H1 (cell line): ENCODE measurements around the gene RCSD1. TPM values are rescaled to one million over a fixed set of nuclear protein-coding genes. Genes with fewer than 3 reads are reported as not detected.

Experiments
- CTCF ChIA-PET: fragments of 300-600 bp; sonication (Branson Sonifier 250); formaldehyde crosslinking; loops from one replicate; lab custom pipeline; 2021; ENCODE audit not compliant: partially characterized antibody; lab: Charles Lee
- POLR2A ChIA-PET: fragments of 300-600 bp; sonication (Branson Sonifier 250); formaldehyde crosslinking; loops from one replicate; lab custom pipeline; 2021; ENCODE audit warnings: inconsistent platforms; ENCODE audit not compliant: partially characterized antibody; lab: Charles Lee
- DNase-seq, 2 experiments: peaks; one replicate each; pipeline versions ENCODE4 v3.0.0 to v3.0.0-alpha.2; 2010 to 2022; ENCODE audit warnings: low spot score in 2 of 2, low read depth in 1 of 2, mixed read lengths in 1 of 2
- FAIRE-seq: peaks from 2 replicates; lab custom pipeline; 2011; peaks lifted over from hg19 to GRCh38; lab: Jason Lieb, UNC
- H2AFZ ChIP-seq: 2 replicates; pipeline ENCODE4 v1.8.1; 2012; ENCODE audit warnings: low read length, inconsistent platforms
- H2AK5ac ChIP-seq: 2 replicates; pipeline ENCODE4 v1.6.1; 2013; ENCODE audit warnings: low read depth, low read length
- H2BK120ac ChIP-seq: replicated peaks from 2 replicates; pipeline ENCODE3; 2013; ENCODE audit warnings: low read depth, low read length, inconsistent platforms
- H2BK12ac ChIP-seq: 2 replicates; pipeline ENCODE4 v1.6.1; 2013; ENCODE audit warnings: low read depth, low read length
- H2BK15ac ChIP-seq: 2 replicates; pipeline ENCODE4 v1.6.1; 2013; ENCODE audit warnings: low read length
- H2BK20ac ChIP-seq: 2 replicates; pipeline ENCODE4 v1.6.1; 2013; ENCODE audit warnings: low read length
- H2BK5ac ChIP-seq: 2 replicates; pipeline ENCODE4 v1.6.1; 2013; ENCODE audit warnings: low read depth, low read length
- H3K14ac ChIP-seq: 2 replicates; pipeline ENCODE4 v1.6.1; 2013; ENCODE audit warnings: inconsistent platforms; ENCODE audit not compliant: insufficient read length
- H3K18ac ChIP-seq: 2 replicates; pipeline ENCODE4 v1.6.1; 2013; ENCODE audit warnings: low read length; ENCODE audit errors: extremely low read depth
- H3K23ac ChIP-seq: 2 replicates; pipeline ENCODE4 v1.6.1; 2013; ENCODE audit warnings: inconsistent platforms; ENCODE audit not compliant: insufficient read length
- H3K23me2 ChIP-seq: 2 replicates; pipeline ENCODE4 v1.6.1; 2013; ENCODE audit warnings: low read depth, low read length
- H3K27ac ChIP-seq: 2 replicates; pipeline ENCODE4 v1.6.1; 2011; ENCODE audit warnings: low read depth, low read length, inconsistent platforms
- H3K27me3 ChIP-seq, 4 experiments: replicated peaks in 1 of 4; 1 replicate in 1 of 4; 2 replicates in 3 of 4; pipeline versions ENCODE4 v1.6.1 to v1.8.1; 2011 to 2013; ENCODE audit warnings: low read length in 3 of 4, mild to moderate bottlenecking in 3 of 4, inconsistent platforms in 2 of 4, mixed read lengths in 2 of 4, moderate library complexity in 1 of 4; ENCODE audit not compliant: control insufficient read depth in 3 of 4, insufficient read depth in 3 of 4; ENCODE audit errors: extremely low read depth in 1 of 4
- H3K36me3 ChIP-seq, 4 experiments: 2 replicates each; pipeline versions ENCODE4 v1.6.1 to v1.8.1; 2011 to 2013; ENCODE audit warnings: mild to moderate bottlenecking in 4 of 4, low read length in 3 of 4, moderate library complexity in 2 of 4, control low read depth in 1 of 4, inconsistent platforms in 1 of 4; ENCODE audit not compliant: insufficient read depth in 4 of 4, control insufficient read depth in 2 of 4
- H3K4ac ChIP-seq: replicated peaks from 2 replicates; pipeline ENCODE3; 2013; ENCODE audit warnings: low read length, low read depth, mixed read lengths, inconsistent platforms; ENCODE audit not compliant: insufficient read length
- H3K4me1 ChIP-seq, 4 experiments: replicated peaks in 1 of 4; 1 replicate in 1 of 4; 2 replicates in 3 of 4; pipeline versions ENCODE4 v1.6.1 to v1.8.1; 2011 to 2013; ENCODE audit warnings: low read length in 3 of 4, inconsistent platforms in 2 of 4, mixed read lengths in 1 of 4; ENCODE audit not compliant: insufficient read depth in 4 of 4, control insufficient read depth in 3 of 4
- H3K4me2 ChIP-seq, 2 experiments: 2 replicates each; pipeline versions ENCODE4 v1.6.1 to v1.8.1; 2011 to 2013; ENCODE audit warnings: low read depth in 2 of 2, low read length in 2 of 2, control low read depth in 1 of 2, inconsistent platforms in 1 of 2, mild to moderate bottlenecking in 1 of 2; ENCODE audit not compliant: insufficient read depth in 1 of 2
- H3K4me3 ChIP-seq, 4 experiments: fragments of 200-600, 300-600 bp in 1 of 4; sonication (generic), shearing (Covaris generic), sonication (Bioruptor Twin) in 1 of 4; 2 replicates each; pipeline versions ENCODE4 v1.5.1 to v1.8.1; 2011 to 2016; ENCODE audit warnings: low read length in 4 of 4, low read depth in 3 of 4, control low read depth in 2 of 4, inconsistent platforms in 2 of 4, mild to moderate bottlenecking in 2 of 4, mixed read lengths in 1 of 4, moderate library complexity in 1 of 4; ENCODE audit not compliant: insufficient read depth in 2 of 4; ENCODE audit errors: extremely low read depth in 1 of 4
- H3K56ac ChIP-seq: replicated peaks from 2 replicates; pipeline ENCODE3; 2013; ENCODE audit warnings: low read depth, mild to moderate bottlenecking, mixed read lengths, low read length, inconsistent platforms; ENCODE audit not compliant: insufficient read length
- H3K79me1 ChIP-seq: 2 replicates; pipeline ENCODE4 v1.6.1; 2013; ENCODE audit warnings: low read depth, low read length, control low read depth
- H3K79me2 ChIP-seq, 2 experiments: 2 replicates each; pipeline versions ENCODE4 v1.6.1 to v1.8.1; 2012 to 2013; ENCODE audit warnings: low read length in 2 of 2, mild to moderate bottlenecking in 2 of 2, inconsistent platforms in 1 of 2; ENCODE audit not compliant: insufficient read depth in 2 of 2, control insufficient read depth in 1 of 2
- H3K9ac ChIP-seq, 4 experiments: replicated peaks in 1 of 4; 1 replicate in 1 of 4; 2 replicates in 3 of 4; pipeline versions ENCODE4 v1.6.1 to v1.8.1; 2011 to 2013; ENCODE audit warnings: low read depth in 3 of 4, low read length in 3 of 4, control low read depth in 2 of 4, mild to moderate bottlenecking in 2 of 4, moderate library complexity in 2 of 4, inconsistent platforms in 1 of 4; ENCODE audit errors: extremely low read depth in 1 of 4
- H3K9me3 ChIP-seq, 2 experiments: 2 replicates each; pipeline versions ENCODE4 v1.6.1 to v1.8.1; 2012 to 2013; ENCODE audit warnings: mild to moderate bottlenecking in 2 of 2, moderate library complexity in 2 of 2, control low read depth in 1 of 2, inconsistent platforms in 1 of 2, low read depth in 1 of 2, low read length in 1 of 2, mixed read lengths in 1 of 2; ENCODE audit not compliant: insufficient read depth in 2 of 2
- H4K20me1 ChIP-seq, 2 experiments: replicated peaks in 1 of 2; 2 replicates each; pipeline versions ENCODE3 to v1.8.1; 2011 to 2013; ENCODE audit warnings: inconsistent platforms in 2 of 2, low read length in 2 of 2, mild to moderate bottlenecking in 1 of 2; ENCODE audit not compliant: insufficient read depth in 2 of 2, control insufficient read depth in 1 of 2
- H4K5ac ChIP-seq: 2 replicates; pipeline ENCODE4 v1.6.1; 2013; ENCODE audit warnings: low read length, low read depth, mixed read lengths, inconsistent platforms; ENCODE audit not compliant: insufficient read length
- H4K8ac ChIP-seq: 2 replicates; pipeline ENCODE4 v1.8.0; 2013; ENCODE audit warnings: mild to moderate bottlenecking, moderate library complexity, low read length, inconsistent platforms; ENCODE audit not compliant: insufficient read depth; ENCODE audit errors: extremely low read depth
- H4K91ac ChIP-seq: replicated peaks from 2 replicates; pipeline ENCODE3; 2013; ENCODE audit warnings: low read length, mixed read lengths, inconsistent platforms; ENCODE audit not compliant: insufficient read length
- HDAC6 ChIP-seq: IDR thresholded peaks from one replicate; pipeline ENCODE4 v1.7.1; 2012; ENCODE audit warnings: low read depth, mild to moderate bottlenecking, inconsistent platforms, low read length, moderate library complexity
- RFX5 ChIP-seq: IDR thresholded peaks from 2 replicates; pipeline ENCODE4 v1.6.1; 2011; ENCODE audit warnings: low read depth, low read length, improper control_type of control experiment, borderline replicate concordance
- TAF1 ChIP-seq: IDR thresholded peaks from 2 replicates; pipeline ENCODE4 v1.6.1; 2011; ENCODE audit warnings: mild to moderate bottlenecking, low read depth, low read length
- WGBS, 2 experiments: shearing (Covaris generic) in 1 of 2; methylation state at CpG; one replicate each; pipeline versions ENCODE4 v1.1.6 to v1.1.7; 2013 to 2015; ENCODE audit warnings: low lambda C conversion rate in 2 of 2, mixed read lengths in 2 of 2, inconsistent platforms in 1 of 2, low coverage in 1 of 2, missing lambda C conversion rate in 1 of 2; ENCODE audit not compliant: insufficient replicate concordance in 2 of 2, insufficient coverage in 1 of 2, insufficient read length in 1 of 2; ENCODE audit errors: extremely low coverage in 1 of 2, missing lambda C conversion rate in 1 of 2; 5-methylcytosine and 5-hydroxymethylcytosine counted together
- polyA plus RNA-seq, 7 experiments: library from polyadenylated mRNA; depleted of rRNA in 3 of 7; stranded (reverse) in 5 of 7; unstranded in 2 of 7; fragments of >200 nt in 5 of 7; fragments of 200-250 nt in 2 of 7; gene quantifications; 1 replicate in 5 of 7; 2 replicates in 1 of 7; 4 replicates in 1 of 7; pipeline versions ENCODE4 v1.2.1 to v1.2.3, GENCODE V29; 2011 to 2013; ENCODE audit warnings: missing spikeins in 2 of 7, mixed read lengths in 2 of 7
- total RNA-seq: library from RNA; stranded (reverse); fragmentation: NEBNext Ultra II Directional; extraction: Animal tissue kit (Norgen Biotek cat#: 25700); gene quantifications from 2 replicates; pipeline ENCODE4 v1.2.1, GENCODE V29; 2021
- TF ChIP-seq, protein P1 (sequence below): IDR thresholded peaks from 2 replicates; pipeline ENCODE4 v1.6.1; 2011; ENCODE audit warnings: low read depth, mild to moderate bottlenecking, low read length; ENCODE audit not compliant: insufficient read depth

The RCSD1 gene
- total and polyA plus RNA-seq, 2 of the 8 experiments (the other 6 are each of a cell fraction or from before 2014, with no cell fraction given), result 0.47 to 0.69 TPM

DNA sequence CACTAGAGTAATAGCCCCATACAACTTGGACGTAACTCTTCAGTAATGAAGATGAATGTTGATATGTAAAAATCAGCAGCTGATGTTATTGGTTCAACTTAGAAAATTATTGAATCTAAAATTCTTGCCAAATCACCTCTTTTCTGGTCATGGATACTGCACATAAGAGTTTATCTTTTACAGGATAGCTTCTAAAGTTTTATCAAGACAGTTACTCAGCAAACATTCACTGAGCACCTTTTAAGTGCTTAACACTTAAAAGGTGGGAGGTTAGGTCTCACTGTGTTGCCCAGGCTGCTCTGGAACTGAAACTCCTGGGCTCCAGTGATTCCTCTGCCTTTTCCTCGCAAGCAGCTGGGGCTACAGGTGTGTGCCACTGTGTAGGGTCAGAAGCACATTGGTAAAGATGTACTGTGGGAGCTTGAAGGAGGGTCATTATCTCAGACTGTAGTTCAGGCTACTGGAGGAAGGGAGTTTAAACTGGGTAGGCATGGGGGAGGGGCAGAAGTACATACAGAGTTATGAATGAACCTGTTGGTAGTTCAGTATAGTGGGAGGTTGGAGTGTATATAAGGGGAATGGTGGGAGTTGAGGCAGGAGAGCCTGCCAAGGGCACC is 93.8 kb downstream of the RCSD1 start:
- H3K9ac ChIP-seq, result no peak overlapping the region
- H2BK5ac ChIP-seq, result no peak overlapping the region
- H3K23me2 ChIP-seq, result no peaks in the 10 kb centered on the region
- FAIRE-seq (no peak), DNase-seq (no peak)
- 0 out of 8 replicates have a peak, but pooled peaks cover 0 to 4% (median 0%) of the 10 kb centered on the region in 4 experiments for H3K36me3 ChIP-seq
- TF ChIP-seq HDAC6 (no peak), RFX5 (no peak), TAF1 (no peak)
- TF ChIP-seq, protein P1, sequence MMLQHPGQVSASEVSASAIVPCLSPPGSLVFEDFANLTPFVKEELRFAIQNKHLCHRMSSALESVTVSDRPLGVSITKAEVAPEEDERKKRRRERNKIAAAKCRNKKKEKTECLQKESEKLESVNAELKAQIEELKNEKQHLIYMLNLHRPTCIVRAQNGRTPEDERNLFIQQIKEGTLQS, result no peak
- POLR2A ChIA-PET, result interaction anchor here (0.9 to 1.4 kb wide), 3 partner anchors 9 to 212 kb away, joined by 3 to 4 read pairs (median 3); partner anchors contain the start of gene DCAF6
- no peaks in the 10 kb centered on the region for H3K9me3 ChIP-seq
- no peak overlapping the region for H4K8ac ChIP-seq
- H2BK12ac ChIP-seq, result no peak overlapping the region
- peaks cover 9% of the 10 kb centered on the region; the same call in 1 of the 2 replicates for H3K79me1 ChIP-seq
- H2BK120ac ChIP-seq, result no peak overlapping the region
- no peak overlapping the region for H2BK20ac ChIP-seq
- CTCF ChIA-PET, result interaction anchor here (1.9 to 2.0 kb wide), 2 partner anchors 9 to 29 kb away, joined by 4 read pairs; no protein-coding TSS in a partner anchor
- peak overlapping the region; percentile 75 to 84 for H3K4me2 ChIP-seq
- H4K91ac ChIP-seq, result no peak overlapping the region
- H4K20me1 ChIP-seq, result peaks cover 10 to 17% of the 10 kb centered on the region in 2 experiments
- no peak overlapping the region for H2AK5ac ChIP-seq
- no peak overlapping the region for H3K18ac ChIP-seq
- no peaks in the 10 kb centered on the region for H3K27me3 ChIP-seq
- H3K4me3 ChIP-seq, result peak overlapping the region in 1 of 4 experiments; percentile 87; a peak in 2 of 8 replicates
- no peak overlapping the region for H3K4ac ChIP-seq
- no peak overlapping the region for H3K27ac ChIP-seq
- no peak overlapping the region for H2AFZ ChIP-seq
- H2BK15ac ChIP-seq, result no peak overlapping the region
- H3K23ac ChIP-seq, result no peak overlapping the region
- H3K14ac ChIP-seq, result no peak overlapping the region
- peaks cover 3 to 4% (median 3%) of the 10 kb centered on the region in 4 experiments; a peak in 3 of 7 replicates for H3K4me1 ChIP-seq
- H4K5ac ChIP-seq, result no peak overlapping the region
- WGBS, 2 experiments, result 95% methylated on average over 2 of the region's 2 CpGs; no CpG with 5 or more reads in 1 of the 2 experiments
- H3K79me2 ChIP-seq, result peaks cover 3 to 60% of the 10 kb centered on the region in 2 experiments; a peak in 3 of 4 replicates
- no peak overlapping the region for H3K56ac ChIP-seq
